Progenitor cell of endocrine pancreas (in vitro differentiated cells): ENCODE data around the gene GDPD1. TPM values are rescaled to one million over a fixed set of nuclear protein-coding genes. Genes with fewer than 3 reads are reported as not detected.
"Not testable (repeated sequence)": the region's sequence is repeated elsewhere in the genome, so short reads cannot be mapped to it uniquely, and the experiment has no call there.

Source experiments
- DNase-seq: peaks from one replicate; pipeline ENCODE4 v3.0.0; 2021; ENCODE audit warnings: low spot score; ENCODE audit not compliant: unreplicated experiment
- H3K27ac Mint-ChIP-seq: 2 replicates; pipeline ENCODE4 v1.8.0; 2021; ENCODE audit warnings: mild to moderate bottlenecking, moderate library complexity, mixed read lengths
- H3K27me3 Mint-ChIP-seq: 2 replicates; pipeline ENCODE4 v1.8.0; 2021; ENCODE audit warnings: mixed read lengths
- H3K36me3 Mint-ChIP-seq: 2 replicates; pipeline ENCODE4 v1.8.0; 2022; ENCODE audit warnings: mixed read lengths; ENCODE audit not compliant: insufficient read depth
- H3K4me1 Mint-ChIP-seq: 2 replicates; pipeline ENCODE4 v1.8.0; 2021; ENCODE audit warnings: low read depth, mixed read lengths
- H3K4me3 Mint-ChIP-seq: 2 replicates; pipeline ENCODE4 v1.8.0; 2021; ENCODE audit warnings: low read depth, mild to moderate bottlenecking, moderate library complexity, mixed read lengths
- H3K9me3 Mint-ChIP-seq: 2 replicates; pipeline ENCODE4 v1.8.0; 2021; ENCODE audit warnings: low read depth, mixed read lengths
- total RNA-seq: library from RNA; stranded (reverse); gene quantifications from 2 replicates; pipeline ENCODE4 v1.2.1, GENCODE V29; 2021
- TF ChIP-seq, protein P1 (sequence below): fragments of 200-600 bp; sonication (generic); IDR thresholded peaks from one replicate; pipeline ENCODE4 v1.5.0; 2021; ENCODE audit warnings: antibody characterized with exemption, mild to moderate bottlenecking; ENCODE audit not compliant: unreplicated experiment

GDPD1 gene
- total RNA-seq, 1 donor from 2014 or later: 19.5 TPM

- Mint-ChIP-seq H3K27me3 (no peaks in the 10 kb centered on the region), H3K4me1 (peaks cover 19% of the 10 kb centered on the region), H3K4me3 (no peak overlapping the region), H3K9me3 (no peaks in the 10 kb centered on the region), H3K27ac (no peak overlapping the region), H3K36me3 (no peaks in the 10 kb centered on the region)
- TF ChIP-seq, protein P1, sequence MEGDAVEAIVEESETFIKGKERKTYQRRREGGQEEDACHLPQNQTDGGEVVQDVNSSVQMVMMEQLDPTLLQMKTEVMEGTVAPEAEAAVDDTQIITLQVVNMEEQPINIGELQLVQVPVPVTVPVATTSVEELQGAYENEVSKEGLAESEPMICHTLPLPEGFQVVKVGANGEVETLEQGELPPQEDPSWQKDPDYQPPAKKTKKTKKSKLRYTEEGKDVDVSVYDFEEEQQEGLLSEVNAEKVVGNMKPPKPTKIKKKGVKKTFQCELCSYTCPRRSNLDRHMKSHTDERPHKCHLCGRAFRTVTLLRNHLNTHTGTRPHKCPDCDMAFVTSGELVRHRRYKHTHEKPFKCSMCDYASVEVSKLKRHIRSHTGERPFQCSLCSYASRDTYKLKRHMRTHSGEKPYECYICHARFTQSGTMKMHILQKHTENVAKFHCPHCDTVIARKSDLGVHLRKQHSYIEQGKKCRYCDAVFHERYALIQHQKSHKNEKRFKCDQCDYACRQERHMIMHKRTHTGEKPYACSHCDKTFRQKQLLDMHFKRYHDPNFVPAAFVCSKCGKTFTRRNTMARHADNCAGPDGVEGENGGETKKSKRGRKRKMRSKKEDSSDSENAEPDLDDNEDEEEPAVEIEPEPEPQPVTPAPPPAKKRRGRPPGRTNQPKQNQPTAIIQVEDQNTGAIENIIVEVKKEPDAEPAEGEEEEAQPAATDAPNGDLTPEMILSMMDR: no peak
- DNase-seq: no peak
Measured at GRCh38 chr17:59287452-59287851, 67.1 kb downstream of the GDPD1 start.

- H3K27me3 Mint-ChIP-seq: no peaks in the 10 kb centered on the region
- TF ChIP-seq, protein P1: no peak
Measured at GRCh38 chr17:59287891-59288290, 67.6 kb downstream of the GDPD1 start.

GRCh38 chr17:59289981-59290301 lies 69.6 kb downstream of the GDPD1 start:
- H3K9me3 Mint-ChIP-seq: no peaks in the 10 kb centered on the region
- H3K4me1 Mint-ChIP-seq: peaks cover 19% of the 10 kb centered on the region
- H3K27me3 Mint-ChIP-seq: no peaks in the 10 kb centered on the region
- TF ChIP-seq, protein P1: no peak
- DNase-seq: no peak
- no peak overlapping the region for H3K4me3 Mint-ChIP-seq
- H3K36me3 Mint-ChIP-seq: no peaks in the 10 kb centered on the region
- H3K27ac Mint-ChIP-seq: peak overlapping the region; percentile 98

More at GRCh38 chr17:59287891-59288290, 67.6 kb downstream of the GDPD1 start:
- no peaks in the 10 kb centered on the region for H3K9me3 Mint-ChIP-seq
- no peak for DNase-seq
- peaks cover 19% of the 10 kb centered on the region for H3K4me1 Mint-ChIP-seq
- H3K27ac Mint-ChIP-seq: no peak overlapping the region
- H3K36me3 Mint-ChIP-seq: no peaks in the 10 kb centered on the region
- no peak overlapping the region for H3K4me3 Mint-ChIP-seq

DNA sequence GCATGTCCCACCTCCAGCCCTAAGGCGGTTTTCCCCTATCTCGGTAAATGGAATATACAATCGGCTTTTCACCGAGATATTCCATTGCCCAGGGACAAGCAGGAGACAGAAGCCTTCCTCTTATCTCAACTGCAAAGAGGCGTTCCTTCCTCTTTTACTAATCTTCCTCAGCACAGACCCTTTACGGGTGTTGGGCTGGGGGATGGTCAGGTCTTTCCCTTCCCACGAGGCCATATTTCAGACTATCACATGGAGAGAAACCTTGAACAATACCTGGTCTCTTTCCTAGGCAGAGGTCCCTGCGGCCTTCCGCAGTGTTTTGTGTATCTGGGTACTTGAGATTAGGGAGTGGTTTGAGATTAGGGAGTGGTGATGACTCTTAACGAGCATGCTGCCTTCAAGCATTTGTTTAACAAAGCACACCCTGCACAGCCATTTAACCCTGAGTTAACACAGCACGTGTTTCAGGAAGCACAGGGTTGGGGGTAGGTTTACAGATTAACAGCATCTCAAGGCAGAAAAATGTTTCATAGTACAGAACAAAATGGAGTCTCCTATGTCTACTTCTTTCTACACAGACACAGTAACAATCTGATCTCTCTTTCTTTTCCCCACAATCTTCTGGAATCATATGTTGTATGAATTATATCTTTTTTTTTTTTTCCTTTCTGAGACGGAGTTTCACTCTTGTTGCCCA lies 70.1 kb downstream of the GDPD1 start:
- DNase-seq, H3K36me3 Mint-ChIP-seq, H3K27me3 Mint-ChIP-seq, H3K9me3 Mint-ChIP-seq, H3K4me3 Mint-ChIP-seq: not testable (repeated sequence)
- H3K4me1 Mint-ChIP-seq: peaks cover 20% of the 10 kb centered on the region
- peak overlapping the region; percentile 98 for H3K27ac Mint-ChIP-seq

DNA sequence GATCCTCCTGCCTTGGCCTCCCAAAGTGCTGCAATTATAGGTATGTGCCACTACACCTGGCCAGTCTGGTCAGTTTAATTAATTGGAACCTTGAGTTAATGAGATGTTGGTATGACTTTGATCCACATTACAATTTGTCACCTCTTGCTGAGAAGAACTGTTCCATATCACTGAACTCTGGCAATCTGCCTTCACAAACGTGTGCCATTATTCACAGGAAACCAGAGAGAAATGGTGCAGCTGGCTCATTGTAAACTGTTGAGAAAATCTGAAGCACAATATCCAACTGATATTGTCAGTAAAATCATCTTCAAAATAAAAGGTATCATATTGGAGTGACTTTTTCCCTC lies 71.8 kb downstream of the GDPD1 start:
- Mint-ChIP-seq H3K4me1 (peaks cover 30% of the 10 kb centered on the region), H3K9me3 (no peaks in the 10 kb centered on the region), H3K4me3 (no peak overlapping the region), H3K36me3 (no peaks in the 10 kb centered on the region), H3K27me3 (no peaks in the 10 kb centered on the region), H3K27ac (peak overlapping the region; percentile 60)
- TF ChIP-seq, protein P1: no peak
- no peak for DNase-seq

- Mint-ChIP-seq H3K9me3 (peaks cover 3% of the 10 kb centered on the region), H3K27me3 (no peaks in the 10 kb centered on the region), H3K4me1 (peaks cover 24% of the 10 kb centered on the region), H3K27ac (peak overlapping the region; percentile 97), H3K36me3 (no peaks in the 10 kb centered on the region), H3K4me3 (no peak overlapping the region)
- DNase-seq: no peak
- TF ChIP-seq, protein P1: no peak
Measured at GRCh38 chr17:59296190-59296589, 75.9 kb downstream of the GDPD1 start.
